Activated CD8-positive, alpha-beta T cell treated with anti-CD3 and anti-CD28 coated beads for 36 hours (primary cell): ENCODE results near the gene MRM3. TPM values are rescaled to one million over a fixed set of nuclear protein-coding genes. Genes with fewer than 3 reads are reported as not detected.
"Not testable (repeated sequence)": the region's sequence is repeated elsewhere in the genome, so short reads cannot be mapped to it uniquely, and the experiment has no call there.

Source experiments
- ATAC-seq: fragments of 200-7000 bp; cut with Tn5 transposase; one replicate; pipeline ENCODE4 v1.10.0; 2021; ENCODE audit warnings: mild to moderate bottlenecking, moderate library complexity
- CTCF ChIA-PET: fragments of 350-600 bp; sonication (Branson Sonifier 250); formaldehyde crosslinking; loops from one replicate; lab custom pipeline; 2021; ENCODE audit warnings: antibody characterized with exemption; lab: Charles Lee
- POLR2A ChIA-PET: fragments of 350-600 bp; sonication (Branson Sonifier 250); formaldehyde crosslinking; loops from one replicate; lab custom pipeline; 2021; ENCODE audit warnings: antibody characterized with exemption; lab: Charles Lee
- DNase-seq: peaks from one replicate; pipeline ENCODE4 v3.0.0-alpha.2; 2020
- H3K27ac Mint-ChIP-seq: one replicate; pipeline ENCODE4 v1.8.0; 2021; ENCODE audit warnings: mild to moderate bottlenecking, mixed read lengths
- H3K27me3 Mint-ChIP-seq: one replicate; pipeline ENCODE4 v1.8.0; 2021; ENCODE audit warnings: mixed read lengths
- H3K36me3 Mint-ChIP-seq: one replicate; pipeline ENCODE4 v1.8.0; 2021; ENCODE audit warnings: low read depth, mixed read lengths
- H3K4me1 Mint-ChIP-seq: one replicate; pipeline ENCODE4 v1.8.0; 2021; ENCODE audit warnings: low read depth, mixed read lengths
- H3K4me3 Mint-ChIP-seq: one replicate; pipeline ENCODE4 v1.8.0; 2021; ENCODE audit warnings: mild to moderate bottlenecking, moderate library complexity, mixed read lengths
- H3K9me3 Mint-ChIP-seq: one replicate; pipeline ENCODE4 v1.8.0; 2021; ENCODE audit warnings: mixed read lengths
- intact Hi-C: fragments of 100-400 bp; cut with micrococcal nuclease; formaldehyde crosslinking; loops from one replicate; pipeline ENCODE4 v1.10.0; 2022
- total RNA-seq, 2 experiments: library from RNA; stranded (reverse); gene quantifications; one replicate each; pipeline ENCODE4 v1.2.3, GENCODE V29; 2021
- TF ChIP-seq, protein P1 (sequence below): fragments of 200-600 bp; IDR thresholded peaks from one replicate; pipeline ENCODE4 v1.8.0; 2022; ENCODE audit warnings: antibody characterized with exemption, mild to moderate bottlenecking

MRM3 gene
- total RNA-seq, 2 experiments from 2014 or later = 35.5 to 36.2 TPM

DNA sequence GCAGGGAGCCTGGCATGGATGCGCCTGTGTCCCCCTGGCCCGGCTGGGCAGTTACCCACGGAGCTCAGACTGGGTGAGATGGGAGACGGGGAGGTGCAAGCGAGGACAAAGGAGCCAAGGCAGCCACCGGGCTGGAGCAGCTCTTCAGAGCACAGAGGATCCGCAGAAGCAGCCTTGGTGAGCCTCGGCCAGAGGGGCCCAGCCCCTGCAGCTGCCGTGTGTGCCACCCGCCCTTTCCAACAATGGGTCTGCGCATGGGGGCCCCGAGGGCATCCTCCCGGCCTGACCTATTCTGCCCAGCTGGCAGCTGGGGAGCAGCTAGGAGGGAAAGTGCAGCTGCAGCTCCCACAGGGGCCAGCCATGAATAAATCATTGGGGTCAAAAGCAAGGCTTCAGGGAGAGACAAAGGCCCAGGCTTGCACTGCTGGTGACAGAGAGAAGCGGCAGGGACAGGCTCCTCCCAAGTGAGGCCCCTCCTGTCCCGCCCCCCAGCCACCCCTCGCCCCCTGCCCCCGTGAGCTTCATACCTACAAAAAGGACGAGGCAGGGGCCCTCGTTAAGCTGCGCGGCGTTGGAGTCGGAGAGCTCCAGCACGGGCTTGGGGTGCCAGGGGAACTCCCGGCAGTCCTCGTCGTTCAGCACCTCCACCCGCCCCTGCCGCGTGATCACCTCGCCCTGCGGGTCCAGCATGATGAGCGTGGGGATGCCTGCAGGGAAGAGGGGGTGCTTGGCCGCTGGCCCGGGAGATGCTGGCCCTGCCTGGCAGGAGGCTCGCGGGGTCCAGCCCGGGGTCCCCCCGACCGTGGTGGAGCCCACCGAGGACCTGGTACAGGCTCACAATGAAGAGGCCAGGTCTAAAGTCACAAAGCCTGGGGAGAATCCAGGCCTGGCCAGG is 22.6 kb downstream of the MRM3 start:
- Mint-ChIP-seq H3K4me1 (no peaks in the 10 kb centered on the region), H3K36me3 (no peaks in the 10 kb centered on the region), H3K27me3 (no peaks in the 10 kb centered on the region), H3K9me3 (no peaks in the 10 kb centered on the region), H3K4me3 (no peak overlapping the region), H3K27ac (no peak overlapping the region)
- POLR2A ChIA-PET = no interaction called here
- TF ChIP-seq, protein P1, sequence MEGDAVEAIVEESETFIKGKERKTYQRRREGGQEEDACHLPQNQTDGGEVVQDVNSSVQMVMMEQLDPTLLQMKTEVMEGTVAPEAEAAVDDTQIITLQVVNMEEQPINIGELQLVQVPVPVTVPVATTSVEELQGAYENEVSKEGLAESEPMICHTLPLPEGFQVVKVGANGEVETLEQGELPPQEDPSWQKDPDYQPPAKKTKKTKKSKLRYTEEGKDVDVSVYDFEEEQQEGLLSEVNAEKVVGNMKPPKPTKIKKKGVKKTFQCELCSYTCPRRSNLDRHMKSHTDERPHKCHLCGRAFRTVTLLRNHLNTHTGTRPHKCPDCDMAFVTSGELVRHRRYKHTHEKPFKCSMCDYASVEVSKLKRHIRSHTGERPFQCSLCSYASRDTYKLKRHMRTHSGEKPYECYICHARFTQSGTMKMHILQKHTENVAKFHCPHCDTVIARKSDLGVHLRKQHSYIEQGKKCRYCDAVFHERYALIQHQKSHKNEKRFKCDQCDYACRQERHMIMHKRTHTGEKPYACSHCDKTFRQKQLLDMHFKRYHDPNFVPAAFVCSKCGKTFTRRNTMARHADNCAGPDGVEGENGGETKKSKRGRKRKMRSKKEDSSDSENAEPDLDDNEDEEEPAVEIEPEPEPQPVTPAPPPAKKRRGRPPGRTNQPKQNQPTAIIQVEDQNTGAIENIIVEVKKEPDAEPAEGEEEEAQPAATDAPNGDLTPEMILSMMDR = no peak
- intact Hi-C loops = no loop called here
- DNase-seq (no peak), ATAC-seq (no peak)
- CTCF ChIA-PET = interaction anchor here (1.1 to 1.6 kb wide), 2 partner anchors 9 to 10 kb away, joined by 3 read pairs; no protein-coding TSS in a partner anchor

DNA sequence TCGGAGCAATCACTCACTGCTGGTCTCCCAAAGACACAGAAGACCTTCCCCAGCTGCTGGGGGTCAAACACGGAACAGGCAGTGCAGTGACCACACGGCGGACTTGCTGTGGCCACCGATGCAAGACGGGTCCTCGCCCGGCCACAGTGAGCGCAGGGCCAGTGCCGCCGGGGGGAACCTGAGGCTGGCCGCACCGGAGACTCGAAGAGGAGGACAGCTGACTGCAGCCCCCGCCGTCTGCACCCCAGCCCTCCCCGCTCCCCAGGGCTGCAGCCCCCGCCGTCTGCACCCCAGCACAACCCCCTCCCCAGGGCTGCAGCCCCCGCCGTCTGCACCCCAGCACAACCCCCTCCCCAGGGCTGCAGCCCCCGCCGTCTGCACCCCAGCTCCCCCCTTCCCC is 23.7 kb downstream of the MRM3 start:
- DNase-seq, H3K4me3 Mint-ChIP-seq, H3K27ac Mint-ChIP-seq, H3K36me3 Mint-ChIP-seq, POLR2A ChIA-PET, CTCF ChIA-PET, intact Hi-C loops, ATAC-seq, H3K4me1 Mint-ChIP-seq, H3K27me3 Mint-ChIP-seq, H3K9me3 Mint-ChIP-seq: not testable (repeated sequence)

DNA sequence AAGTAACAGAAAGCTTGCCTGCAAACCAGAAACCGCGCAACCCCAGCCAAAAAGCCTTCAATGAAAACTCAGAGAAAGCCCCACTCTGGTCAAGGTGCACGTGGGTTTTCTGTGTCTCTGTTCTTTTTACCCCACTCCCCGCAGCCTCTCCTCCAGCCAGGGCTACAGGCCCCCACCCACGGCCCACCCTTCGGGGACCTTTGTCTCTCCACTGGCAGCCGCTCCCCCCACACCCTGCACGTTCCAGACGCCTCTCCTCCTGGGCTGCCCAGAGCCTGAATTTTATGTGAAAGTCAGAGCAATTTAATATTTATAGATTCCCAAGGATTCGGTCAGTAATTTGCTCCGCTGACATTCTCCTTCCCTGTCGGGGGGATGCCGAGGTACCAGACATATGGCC is 24.2 kb downstream of the MRM3 start:
- H3K4me3 Mint-ChIP-seq = no peak overlapping the region
- ChIA-PET POLR2A (no interaction called here), CTCF (no interaction called here)
- H3K27me3 Mint-ChIP-seq = no peaks in the 10 kb centered on the region
- no peak for ATAC-seq
- H3K4me1 Mint-ChIP-seq = no peaks in the 10 kb centered on the region
- H3K9me3 Mint-ChIP-seq = no peaks in the 10 kb centered on the region
- H3K36me3 Mint-ChIP-seq = no peaks in the 10 kb centered on the region
- TF ChIP-seq, protein P1 = no peak
- H3K27ac Mint-ChIP-seq = no peak overlapping the region
- intact Hi-C loops = no loop called here
- no peak for DNase-seq

DNA sequence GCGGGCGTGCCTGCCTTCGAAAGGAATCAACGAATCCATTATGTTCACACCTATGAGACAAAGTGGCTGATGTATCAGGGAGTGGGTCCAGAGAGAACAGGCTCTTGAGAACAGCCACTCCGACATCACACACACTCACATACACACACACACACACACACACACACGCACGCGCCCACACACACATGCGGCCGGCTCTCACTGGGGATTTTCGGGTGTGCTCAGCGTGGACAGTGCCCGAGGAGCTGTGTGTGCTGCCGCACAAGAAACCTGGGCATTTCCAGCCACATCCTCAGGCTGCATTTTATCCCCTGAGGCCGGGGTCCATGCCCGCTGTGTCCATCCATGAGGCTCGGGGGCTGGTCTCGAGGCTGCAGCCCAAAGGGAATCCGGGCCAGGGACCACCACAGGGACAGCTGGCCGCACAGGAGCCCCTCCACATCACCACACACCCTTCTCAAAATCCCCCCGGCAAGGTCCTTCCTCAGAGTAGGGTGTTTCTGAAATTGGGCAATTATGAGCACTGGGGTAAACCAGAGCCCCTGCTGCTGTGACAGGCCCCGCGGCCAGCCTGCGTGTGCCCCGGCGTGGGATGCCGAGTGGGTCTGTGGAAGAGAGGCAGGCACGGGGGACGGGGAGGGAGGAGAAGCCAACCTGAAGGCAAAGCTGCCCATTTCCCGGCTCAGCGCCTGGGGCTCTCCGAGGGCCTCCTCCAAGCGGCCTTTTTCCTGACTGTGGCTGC is 24.8 kb downstream of the MRM3 start:
- no peak for DNase-seq
- intact Hi-C loops = no loop called here
- TF ChIP-seq, protein P1 = no peak
- no peaks in the 10 kb centered on the region for H3K9me3 Mint-ChIP-seq
- ChIA-PET POLR2A (no interaction called here), CTCF (no interaction called here)
- H3K36me3 Mint-ChIP-seq = no peaks in the 10 kb centered on the region
- no peak overlapping the region for H3K4me3 Mint-ChIP-seq
- no peaks in the 10 kb centered on the region for H3K4me1 Mint-ChIP-seq
- no peak for ATAC-seq
- H3K27ac Mint-ChIP-seq = no peak overlapping the region
- H3K27me3 Mint-ChIP-seq = no peaks in the 10 kb centered on the region

DNA sequence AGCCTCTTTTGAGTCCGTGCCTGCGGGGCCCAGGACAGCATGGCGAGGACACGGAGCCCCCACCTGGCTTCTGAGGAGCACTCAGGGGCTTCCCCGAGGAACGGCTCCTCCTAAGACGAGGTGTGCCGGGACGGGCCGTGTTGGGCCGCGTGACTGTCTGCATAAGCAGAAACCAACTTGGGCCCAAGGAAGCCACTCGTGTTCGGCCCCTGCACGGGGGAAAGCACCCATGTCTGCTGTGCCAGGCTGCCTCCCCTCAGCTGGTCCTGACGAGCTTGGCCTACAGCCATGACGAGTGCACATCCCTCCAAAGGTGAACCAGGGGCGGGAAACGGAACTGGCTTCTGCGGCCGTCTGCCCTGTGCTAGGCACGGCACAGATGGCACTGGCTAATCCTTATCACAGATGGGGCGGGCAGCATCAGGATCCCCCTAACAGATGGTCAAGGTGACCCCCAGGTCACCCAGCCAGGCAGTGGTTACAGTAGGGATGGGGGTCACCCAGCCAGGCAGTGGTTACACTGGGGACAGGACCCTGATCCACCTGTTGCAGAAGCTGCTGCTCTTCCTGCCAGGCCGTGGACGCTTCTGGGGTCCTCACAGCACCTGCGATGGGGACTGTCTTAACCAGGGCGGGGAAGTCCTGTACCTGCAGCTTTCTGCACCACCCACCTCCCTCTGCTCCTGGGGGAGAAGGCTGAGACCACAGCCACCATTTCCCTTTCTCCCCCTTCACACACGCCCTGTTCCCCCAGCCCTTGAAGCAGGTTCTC is 25.6 kb downstream of the MRM3 start:
- no peaks in the 10 kb centered on the region for H3K9me3 Mint-ChIP-seq

More for the DNA sequence above, 25.6 kb downstream of the MRM3 start:
- no peaks in the 10 kb centered on the region for H3K4me1 Mint-ChIP-seq
- no peak overlapping the region for H3K4me3 Mint-ChIP-seq
- TF ChIP-seq, protein P1 = no peak
- no peaks in the 10 kb centered on the region for H3K36me3 Mint-ChIP-seq
- ATAC-seq (no peak), DNase-seq (no peak)
- intact Hi-C loops = no loop called here
- ChIA-PET CTCF (no interaction called here), POLR2A (no interaction called here)
- H3K27ac Mint-ChIP-seq = no peak overlapping the region
- H3K27me3 Mint-ChIP-seq = peaks cover 4% of the 10 kb centered on the region
